Measurements from ENCODE around the gene BCAR1.

- TF ChIP-seq, protein P1, sequence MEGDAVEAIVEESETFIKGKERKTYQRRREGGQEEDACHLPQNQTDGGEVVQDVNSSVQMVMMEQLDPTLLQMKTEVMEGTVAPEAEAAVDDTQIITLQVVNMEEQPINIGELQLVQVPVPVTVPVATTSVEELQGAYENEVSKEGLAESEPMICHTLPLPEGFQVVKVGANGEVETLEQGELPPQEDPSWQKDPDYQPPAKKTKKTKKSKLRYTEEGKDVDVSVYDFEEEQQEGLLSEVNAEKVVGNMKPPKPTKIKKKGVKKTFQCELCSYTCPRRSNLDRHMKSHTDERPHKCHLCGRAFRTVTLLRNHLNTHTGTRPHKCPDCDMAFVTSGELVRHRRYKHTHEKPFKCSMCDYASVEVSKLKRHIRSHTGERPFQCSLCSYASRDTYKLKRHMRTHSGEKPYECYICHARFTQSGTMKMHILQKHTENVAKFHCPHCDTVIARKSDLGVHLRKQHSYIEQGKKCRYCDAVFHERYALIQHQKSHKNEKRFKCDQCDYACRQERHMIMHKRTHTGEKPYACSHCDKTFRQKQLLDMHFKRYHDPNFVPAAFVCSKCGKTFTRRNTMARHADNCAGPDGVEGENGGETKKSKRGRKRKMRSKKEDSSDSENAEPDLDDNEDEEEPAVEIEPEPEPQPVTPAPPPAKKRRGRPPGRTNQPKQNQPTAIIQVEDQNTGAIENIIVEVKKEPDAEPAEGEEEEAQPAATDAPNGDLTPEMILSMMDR (IDR thresholded peaks at IDR 0.05), result no peak
- TF ChIP-seq POLR2A (IDR thresholded peaks at IDR 0.05), result no peak
- no peak for TF ChIP-seq POLR2AphosphoS5 (IDR thresholded peaks at IDR 0.05; ENCODE audit: insufficient read depth in 1 of 2, low read depth in 1 of 2)
Measured at GRCh38 chr16:75224306-75225082, 26.9 kb downstream of the BCAR1 start.
